Renal cortex interstitium (tissue), 11 donors: ENCODE measurements around the gene SPATA3. TPM values are rescaled to one million over a fixed set of nuclear protein-coding genes. Genes with fewer than 3 reads are reported as not detected.
"Not testable (repeated sequence)": the region's sequence is repeated elsewhere in the genome, so short reads cannot be mapped to it uniquely, and the experiment has no call there.

Experiments
- DNase-seq, 11 donors: peaks; one replicate each; pipeline ENCODE4 v3.0.0-alpha.2; 2013; ENCODE audit warnings: low read depth in 9 of 11, low spot score in 4 of 11; ENCODE audit errors: extremely low read depth in 1 of 11
- polyA plus RNA-seq, 3 donors: library from polyadenylated mRNA; unstranded; fragments of 120-200 nt; gene quantifications; one replicate each; pipeline ENCODE4 v1.2.1, GENCODE V29; 2013; ENCODE audit not compliant: insufficient read length in 3 of 3

Gene SPATA3
- polyA plus RNA-seq, 3 donors = not detected

- no peak for DNase-seq
Observed at GRCh38 chr2:231011526-231011925, 15.6 kb downstream of the SPATA3 start.

GRCh38 chr2:231012463-231012862 lies 16.5 kb downstream of the SPATA3 start:
- no peak for DNase-seq

- no peak for DNase-seq
Observed at GRCh38 chr2:231013820-231014219, 17.9 kb downstream of the SPATA3 start.

- no peak for DNase-seq
Observed at GRCh38 chr2:231015478-231015877, 19.6 kb downstream of the SPATA3 start.

GRCh38 chr2:231015926-231016325 lies 20.0 kb downstream of the SPATA3 start:
- no peak for DNase-seq

- DNase-seq = no peak
Observed at GRCh38 chr2:231016566-231017230, 20.8 kb downstream of the SPATA3 start.

GRCh38 chr2:231017231-231017598 lies 21.3 kb downstream of the SPATA3 start:
- no peak for DNase-seq

- no peak for DNase-seq
Observed at GRCh38 chr2:231018184-231018583, 22.3 kb downstream of the SPATA3 start.

GRCh38 chr2:231025059-231025458 lies 29.1 kb downstream of the SPATA3 start:
- DNase-seq = not testable (repeated sequence)

- DNase-seq = no peak
Observed at GRCh38 chr2:231028889-231029288, 33.0 kb downstream of the SPATA3 start.

GRCh38 chr2:231029563-231029962 lies 33.6 kb downstream of the SPATA3 start:
- DNase-seq = no peak

GRCh38 chr2:231030725-231031124 lies 34.8 kb downstream of the SPATA3 start:
- DNase-seq = no peak

- DNase-seq = no peak
Observed at GRCh38 chr2:231032575-231033140, 36.7 kb downstream of the SPATA3 start.

GRCh38 chr2:231033147-231034132 lies 37.5 kb downstream of the SPATA3 start:
- DNase-seq = no peak

- no peak for DNase-seq
Observed at GRCh38 chr2:231034291-231034882, 38.5 kb downstream of the SPATA3 start.

GRCh38 chr2:231036131-231036530 lies 40.2 kb downstream of the SPATA3 start:
- DNase-seq = no peak

GRCh38 chr2:231036578-231037106 lies 40.7 kb downstream of the SPATA3 start:
- no peak for DNase-seq

- no peak for DNase-seq
Observed at GRCh38 chr2:231037202-231037730, 41.3 kb downstream of the SPATA3 start, which contains the start of gene C2orf72. Gene C2orf72, plus strand, starts transcription at chr2:231037523. Its CDS starts 43 bp downstream, at chr2:231037566.
